Endothelial cell of hepatic sinusoid (primary cell): ENCODE measurements around the gene FNBP1L.

Experiments
- in situ Hi-C: cut with HindIII; loops from 2 replicates; pipeline ENCODE4 v1.10.0; 2017; ENCODE audit warnings: low sequenced_read_pairs

The FNBP1L gene

DNA sequence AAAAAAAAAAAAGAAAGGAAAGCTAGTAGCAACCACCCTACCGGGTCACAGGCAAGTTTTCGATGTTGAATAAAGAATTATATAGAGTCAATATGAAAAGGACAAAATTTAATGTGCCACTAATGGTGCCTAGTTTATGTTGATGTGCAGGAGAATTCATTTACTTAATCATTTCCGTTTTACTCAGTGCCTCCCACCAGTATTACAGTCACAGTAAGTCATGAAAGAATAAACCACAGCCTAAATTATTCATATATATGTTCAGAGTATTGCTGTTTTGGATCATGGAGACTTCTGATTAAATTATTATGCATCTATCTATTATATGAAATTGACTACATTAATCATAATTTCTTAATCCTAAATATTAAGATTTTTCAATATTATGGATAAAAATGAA, 35.3 kb downstream of the FNBP1L start:
- in situ Hi-C loops: no loop called here

DNA sequence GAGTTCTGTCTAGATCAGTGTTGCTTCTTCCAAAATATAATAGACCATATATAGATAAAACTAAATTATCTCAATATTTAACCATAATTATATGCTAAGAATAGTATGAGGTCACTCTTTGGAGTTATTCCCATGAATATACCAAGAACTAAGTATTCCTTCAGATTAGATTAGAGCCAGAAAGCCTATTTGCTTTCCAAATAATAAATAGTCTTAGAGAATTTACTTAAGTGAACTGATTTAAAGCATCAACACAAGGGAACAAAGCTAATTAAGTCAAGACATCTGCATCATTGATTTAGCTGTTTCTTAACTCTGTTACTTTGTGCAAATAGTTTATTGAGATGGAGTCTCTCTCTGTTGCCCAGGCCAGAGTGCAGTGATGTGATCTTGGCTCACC, 35.7 kb downstream of the FNBP1L start:
- in situ Hi-C loops: no loop called here

GRCh38 chr1:93488207-93488606, 40.3 kb downstream of the FNBP1L start:
- in situ Hi-C loops: no loop called here

DNA sequence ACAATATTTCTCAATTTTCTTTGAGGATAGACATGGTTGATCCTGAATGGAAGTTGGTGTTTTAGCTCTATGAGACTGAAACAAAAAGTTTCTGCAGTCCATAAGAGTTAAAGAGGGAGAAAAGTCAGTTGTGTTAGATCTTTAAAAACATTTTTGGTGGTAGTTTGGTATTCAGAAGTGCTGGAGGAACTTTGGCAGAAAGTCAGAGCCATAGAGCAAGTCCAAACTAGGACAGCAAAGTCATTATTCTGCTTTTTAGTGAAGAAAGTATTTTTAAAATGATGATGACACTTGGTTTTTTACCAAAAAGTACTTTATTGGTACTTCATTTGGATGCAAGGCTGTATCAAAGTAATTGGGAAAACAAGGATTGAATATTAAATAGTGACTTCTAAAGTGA, 41.8 kb downstream of the FNBP1L start:
- in situ Hi-C loops: no loop called here

DNA sequence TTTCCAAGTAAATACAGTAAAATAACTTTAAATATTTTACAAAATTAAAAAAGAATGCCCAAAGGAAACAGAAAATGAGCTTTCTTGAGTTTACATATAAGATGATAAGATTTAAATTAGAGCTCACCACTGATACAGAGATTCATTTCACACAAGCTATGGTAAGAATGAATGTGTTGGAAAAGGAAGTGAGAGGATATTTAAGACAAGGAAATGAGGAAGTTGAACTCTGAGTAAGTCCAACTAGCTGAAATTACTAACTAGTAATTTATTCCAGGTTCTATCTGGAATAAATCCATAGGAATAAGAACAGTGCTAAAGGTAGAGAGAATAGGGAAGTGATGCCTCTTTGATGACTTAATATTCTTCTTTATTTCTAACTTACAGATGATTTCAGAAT, 42.4 kb downstream of the FNBP1L start:
- in situ Hi-C loops: no loop called here

GRCh38 chr1:93495911-93496310, 48.0 kb downstream of the FNBP1L start:
- in situ Hi-C loops: no loop called here

DNA sequence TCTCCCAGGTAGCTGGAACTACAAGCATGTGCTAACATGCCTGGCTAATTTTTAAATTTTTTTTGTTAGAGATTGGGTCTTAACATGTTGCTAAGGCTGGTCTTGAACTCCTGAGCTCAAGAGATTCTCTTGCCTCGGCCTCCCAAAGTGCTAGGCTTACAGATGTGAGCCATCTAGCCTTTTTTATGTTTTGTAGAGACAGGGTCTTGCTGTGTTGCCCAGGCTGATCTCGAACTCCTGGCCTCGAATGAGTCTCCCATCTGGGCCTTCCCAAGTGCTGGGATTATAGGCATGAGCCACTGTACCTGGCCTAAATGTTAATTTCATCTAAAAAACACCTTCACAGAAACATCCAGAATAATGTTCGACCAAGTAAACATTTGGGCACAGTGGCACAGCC, 48.6 kb downstream of the FNBP1L start:
- in situ Hi-C loops: no loop called here

- in situ Hi-C loops: no loop called here
Measured at GRCh38 chr1:93499075-93499474, 51.2 kb downstream of the FNBP1L start.

GRCh38 chr1:93499533-93499932, 51.6 kb downstream of the FNBP1L start:
- in situ Hi-C loops: no loop called here

GRCh38 chr1:93500275-93500674, 52.4 kb downstream of the FNBP1L start:
- in situ Hi-C loops: no loop called here

GRCh38 chr1:93501399-93501798, 53.5 kb downstream of the FNBP1L start:
- in situ Hi-C loops: no loop called here

GRCh38 chr1:93501829-93502369, 54.0 kb downstream of the FNBP1L start:
- in situ Hi-C loops: no loop called here

DNA sequence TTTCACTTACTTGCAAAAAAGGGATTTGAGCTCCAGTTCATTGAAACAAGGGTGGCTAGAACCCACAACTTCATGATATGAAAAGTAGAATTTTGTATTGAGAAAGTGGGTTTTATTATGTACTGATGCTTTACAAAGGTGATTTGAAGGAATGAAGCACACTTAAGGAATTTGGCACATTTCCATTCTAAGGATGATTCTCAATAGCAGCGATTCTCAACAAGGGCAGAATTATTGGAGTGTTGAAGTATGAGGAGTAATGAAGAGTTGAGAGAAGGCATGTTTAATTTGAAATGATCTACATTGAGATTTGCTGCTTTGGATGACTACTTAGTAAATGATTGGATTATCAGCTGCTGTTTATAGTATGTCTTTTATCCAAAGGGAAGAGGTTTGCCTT, 54.7 kb downstream of the FNBP1L start:
- in situ Hi-C loops: no loop called here

GRCh38 chr1:93503163-93503562, 55.2 kb downstream of the FNBP1L start:
- in situ Hi-C loops: no loop called here

- in situ Hi-C loops: no loop called here
Measured at GRCh38 chr1:93503816-93504215, 55.9 kb downstream of the FNBP1L start.

DNA sequence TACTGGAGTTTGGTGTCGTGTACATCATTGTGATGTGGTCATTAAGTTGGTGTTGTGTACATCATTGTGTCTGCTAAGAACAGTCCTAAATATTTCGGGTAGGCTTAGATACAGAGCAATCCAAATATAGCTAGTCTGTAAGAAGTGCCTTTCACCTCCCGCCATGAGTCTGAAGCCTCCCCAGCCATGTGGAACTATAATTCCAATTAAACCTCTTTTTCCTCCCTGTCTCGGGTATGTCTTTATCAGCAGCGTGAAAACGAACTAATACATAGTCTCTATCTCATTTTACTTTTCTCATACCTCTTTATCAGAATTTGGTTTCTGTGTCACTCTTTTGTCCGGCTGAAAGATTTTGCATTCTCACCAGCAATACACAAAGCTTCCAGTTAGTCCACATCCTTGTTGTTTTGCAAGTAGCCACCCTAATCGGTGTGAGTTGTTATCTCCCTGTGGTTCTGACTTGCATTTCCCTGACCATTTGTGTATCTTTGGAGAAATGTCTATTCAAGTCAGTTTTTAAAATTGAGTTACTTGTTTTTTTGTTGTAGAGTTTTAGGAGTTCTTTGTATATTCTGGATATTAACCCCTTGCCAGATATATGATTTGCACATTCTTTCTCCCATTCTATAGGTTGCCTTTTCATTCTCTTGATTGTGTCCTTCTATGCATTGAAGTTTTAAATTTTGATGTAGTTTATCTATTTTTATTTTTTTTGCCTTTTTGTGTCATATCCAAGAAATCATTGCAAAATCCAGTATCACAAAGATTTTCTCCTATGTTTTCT, 56.5 kb downstream of the FNBP1L start:
- in situ Hi-C loops: no loop called here

- in situ Hi-C loops: no loop called here
Measured at GRCh38 chr1:93506126-93506525, 58.2 kb downstream of the FNBP1L start.

DNA sequence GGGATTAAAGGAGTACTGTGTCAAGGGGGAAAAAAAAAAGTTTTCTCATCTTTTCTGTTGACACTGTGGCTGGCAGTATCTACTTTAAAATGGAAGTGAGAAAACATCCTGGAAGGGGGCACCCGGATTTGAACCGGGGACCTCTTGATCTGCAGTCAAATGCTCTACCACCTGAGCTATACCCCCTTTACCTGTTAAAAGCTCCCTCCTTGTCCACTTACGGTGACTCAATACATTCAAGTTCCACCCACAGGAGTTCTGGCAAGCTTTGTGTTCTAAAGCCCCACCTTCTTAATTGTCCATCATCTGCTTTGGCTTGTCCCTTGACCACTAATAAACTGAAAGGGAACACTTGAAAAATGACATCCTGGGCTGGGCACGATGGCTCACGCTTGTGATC, 68.2 kb downstream of the FNBP1L start:
- in situ Hi-C loops: no loop called here

DNA sequence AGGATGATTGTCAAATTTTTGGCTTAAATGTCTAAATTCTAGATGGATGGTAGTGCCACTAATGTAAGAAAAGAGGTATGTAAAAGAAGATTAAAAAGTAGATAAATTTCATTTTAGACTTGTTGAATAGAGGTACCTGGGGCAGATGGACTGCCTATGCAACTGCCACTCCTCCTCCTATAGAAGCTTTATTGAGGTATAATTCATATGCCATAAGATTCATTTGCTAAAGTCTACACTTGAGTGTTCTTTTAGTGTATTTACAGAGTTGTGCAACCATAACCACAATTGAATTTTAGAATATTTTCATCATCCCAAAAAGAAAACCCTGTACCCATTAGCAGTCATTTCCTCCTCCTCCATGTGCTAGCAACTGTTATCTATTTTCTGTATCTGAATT, 70.6 kb downstream of the FNBP1L start:
- in situ Hi-C loops: no loop called here

GRCh38 chr1:93519199-93519829, 71.4 kb downstream of the FNBP1L start:
- in situ Hi-C loops: no loop called here

DNA sequence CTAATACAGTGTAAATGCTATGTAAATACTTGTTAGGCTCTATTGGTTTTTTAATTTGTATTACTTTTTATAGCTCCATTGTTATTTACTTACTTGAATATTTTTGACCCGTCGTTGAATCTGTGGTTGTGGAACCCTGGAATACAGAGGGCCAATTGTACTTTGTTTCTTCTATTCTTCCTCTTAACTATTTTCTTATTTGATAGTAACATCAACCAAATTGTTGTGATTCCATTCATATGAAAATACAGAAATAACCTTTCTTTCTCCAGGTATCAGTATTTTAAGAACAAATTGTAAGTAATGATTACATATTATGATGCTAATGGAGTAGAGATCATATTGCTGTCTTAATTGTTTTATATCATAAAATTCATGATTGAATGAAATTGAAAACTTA, 73.7 kb downstream of the FNBP1L start:
- in situ Hi-C loops: no loop called here

DNA sequence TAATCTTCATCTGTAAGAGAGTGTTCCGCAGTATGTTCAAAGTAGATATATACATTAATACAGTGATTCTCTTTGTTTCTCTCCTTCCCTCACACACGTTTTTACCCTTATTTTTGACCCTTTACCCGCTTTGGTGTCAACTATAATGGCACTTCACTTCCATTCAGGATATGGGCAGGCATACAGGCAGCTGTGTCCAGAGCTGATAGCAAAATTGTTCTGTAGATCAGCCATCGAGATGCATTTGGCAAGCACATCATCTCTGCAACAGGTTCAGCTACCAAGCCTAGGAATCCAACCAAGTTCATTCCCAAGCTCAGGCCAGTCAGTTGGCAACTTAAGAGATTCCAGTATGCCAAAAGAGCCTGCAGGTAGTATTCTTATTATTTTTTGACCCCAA, 74.8 kb downstream of the FNBP1L start:
- in situ Hi-C loops: no loop called here
